ENCODE measurements around the gene DDX54.

The DDX54 gene

DNA sequence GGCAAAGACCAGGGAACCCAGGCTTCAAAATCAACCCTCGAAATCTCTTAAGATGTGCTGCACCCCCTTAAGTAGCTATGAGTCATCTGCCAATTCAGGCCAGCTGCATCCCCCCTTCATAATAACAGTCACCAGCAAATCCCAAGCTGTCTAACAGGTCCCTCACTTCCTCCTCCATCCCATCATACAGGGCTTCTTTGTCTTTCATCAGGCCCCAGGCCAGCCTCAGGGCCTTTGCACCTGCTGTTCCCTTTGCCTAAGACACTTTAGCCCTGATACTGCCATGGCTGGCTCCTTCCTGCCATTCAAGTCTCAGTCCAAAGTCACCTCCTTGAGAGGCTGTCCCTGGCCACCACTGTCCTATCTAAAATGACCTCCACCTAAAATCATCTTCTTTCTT lies 53.7 kb downstream of the DDX54 start:
- peak overlapping the region; percentile 78 for H3K27ac ChIP-seq (ENCODE audit: low read depth, low read length, poor library complexity, severe bottlenecking)
- no peaks in the 10 kb centered on the region for H3K9me2 ChIP-seq (ENCODE audit: low read depth, low read length)
- no peaks in the 10 kb centered on the region for H3K9me3 ChIP-seq (ENCODE audit: low read length)
- H2AFZ ChIP-seq (ENCODE audit: low read length) = no peak overlapping the region
- no peaks in the 10 kb centered on the region for H4K20me1 ChIP-seq (ENCODE audit: insufficient read depth, low read length)
- peaks cover 60% of the 10 kb centered on the region for H3K36me3 ChIP-seq (ENCODE audit: insufficient read depth, low read length)
- no peaks in the 10 kb centered on the region for H3F3A ChIP-seq (ENCODE audit: insufficient read depth, low read length)
- peaks cover 75% of the 10 kb centered on the region for H3K4me1 ChIP-seq (ENCODE audit: insufficient read depth, low read length, severe bottlenecking)
- H3K4me3 ChIP-seq (ENCODE audit: low read depth, low read length, poor library complexity, severe bottlenecking) = peak overlapping the region; percentile 14
- H3K9ac ChIP-seq (ENCODE audit: low read length) = no peak overlapping the region
- TF ChIP-seq, protein P1, sequence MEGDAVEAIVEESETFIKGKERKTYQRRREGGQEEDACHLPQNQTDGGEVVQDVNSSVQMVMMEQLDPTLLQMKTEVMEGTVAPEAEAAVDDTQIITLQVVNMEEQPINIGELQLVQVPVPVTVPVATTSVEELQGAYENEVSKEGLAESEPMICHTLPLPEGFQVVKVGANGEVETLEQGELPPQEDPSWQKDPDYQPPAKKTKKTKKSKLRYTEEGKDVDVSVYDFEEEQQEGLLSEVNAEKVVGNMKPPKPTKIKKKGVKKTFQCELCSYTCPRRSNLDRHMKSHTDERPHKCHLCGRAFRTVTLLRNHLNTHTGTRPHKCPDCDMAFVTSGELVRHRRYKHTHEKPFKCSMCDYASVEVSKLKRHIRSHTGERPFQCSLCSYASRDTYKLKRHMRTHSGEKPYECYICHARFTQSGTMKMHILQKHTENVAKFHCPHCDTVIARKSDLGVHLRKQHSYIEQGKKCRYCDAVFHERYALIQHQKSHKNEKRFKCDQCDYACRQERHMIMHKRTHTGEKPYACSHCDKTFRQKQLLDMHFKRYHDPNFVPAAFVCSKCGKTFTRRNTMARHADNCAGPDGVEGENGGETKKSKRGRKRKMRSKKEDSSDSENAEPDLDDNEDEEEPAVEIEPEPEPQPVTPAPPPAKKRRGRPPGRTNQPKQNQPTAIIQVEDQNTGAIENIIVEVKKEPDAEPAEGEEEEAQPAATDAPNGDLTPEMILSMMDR (IDR thresholded peaks at IDR 0.05; ENCODE audit: low read length) = no peak
- no peak for TF ChIP-seq EZH2 (IDR thresholded peaks at IDR 0.05; ENCODE audit: borderline replicate concordance, low read length)
- H3K27me3 ChIP-seq (ENCODE audit: insufficient read depth, low read length) = no peaks in the 10 kb centered on the region
- H3K79me2 ChIP-seq (ENCODE audit: insufficient read depth, low read length) = peaks cover 43% of the 10 kb centered on the region
- peak overlapping the region; percentile 33; the same call in 1 of the 2 replicates for H3K4me2 ChIP-seq (ENCODE audit: low read length)

DNA sequence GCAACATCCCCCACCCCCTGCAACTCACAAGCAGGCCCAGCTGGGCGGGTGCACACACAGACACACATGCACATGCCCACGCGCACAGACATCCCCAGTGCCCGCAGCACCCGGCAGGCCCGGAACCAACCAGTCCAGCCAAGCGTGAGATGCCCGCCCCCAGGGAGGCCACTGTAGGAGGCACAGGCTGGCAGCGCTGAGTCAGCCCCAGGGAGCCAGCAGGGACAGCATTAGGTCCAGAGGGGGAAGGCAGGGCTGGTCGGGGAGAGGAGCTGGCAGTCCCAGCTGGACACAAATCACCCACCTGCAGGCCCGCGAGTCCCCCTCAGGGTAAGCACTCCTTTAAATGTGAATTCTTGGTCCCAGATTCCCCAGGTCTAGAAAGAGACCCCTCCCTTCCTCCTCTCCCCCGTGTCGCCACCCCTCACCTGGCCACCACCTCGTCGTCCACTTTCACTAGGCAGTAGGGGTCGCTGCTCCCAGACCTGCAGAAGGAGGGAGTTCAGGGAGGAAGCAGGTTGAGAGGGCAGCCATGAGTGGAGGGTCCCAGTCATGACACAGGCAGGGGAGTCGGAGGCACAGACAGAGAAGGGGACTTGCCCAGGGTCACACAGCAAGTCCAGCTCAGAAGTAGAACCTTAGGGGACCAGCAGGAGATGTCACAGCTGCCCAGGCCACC lies 54.7 kb downstream of the DDX54 start:
- peak overlapping the region; percentile 35; the same call in 1 of the 2 replicates for H3K9ac ChIP-seq (ENCODE audit: low read length)

DNA sequence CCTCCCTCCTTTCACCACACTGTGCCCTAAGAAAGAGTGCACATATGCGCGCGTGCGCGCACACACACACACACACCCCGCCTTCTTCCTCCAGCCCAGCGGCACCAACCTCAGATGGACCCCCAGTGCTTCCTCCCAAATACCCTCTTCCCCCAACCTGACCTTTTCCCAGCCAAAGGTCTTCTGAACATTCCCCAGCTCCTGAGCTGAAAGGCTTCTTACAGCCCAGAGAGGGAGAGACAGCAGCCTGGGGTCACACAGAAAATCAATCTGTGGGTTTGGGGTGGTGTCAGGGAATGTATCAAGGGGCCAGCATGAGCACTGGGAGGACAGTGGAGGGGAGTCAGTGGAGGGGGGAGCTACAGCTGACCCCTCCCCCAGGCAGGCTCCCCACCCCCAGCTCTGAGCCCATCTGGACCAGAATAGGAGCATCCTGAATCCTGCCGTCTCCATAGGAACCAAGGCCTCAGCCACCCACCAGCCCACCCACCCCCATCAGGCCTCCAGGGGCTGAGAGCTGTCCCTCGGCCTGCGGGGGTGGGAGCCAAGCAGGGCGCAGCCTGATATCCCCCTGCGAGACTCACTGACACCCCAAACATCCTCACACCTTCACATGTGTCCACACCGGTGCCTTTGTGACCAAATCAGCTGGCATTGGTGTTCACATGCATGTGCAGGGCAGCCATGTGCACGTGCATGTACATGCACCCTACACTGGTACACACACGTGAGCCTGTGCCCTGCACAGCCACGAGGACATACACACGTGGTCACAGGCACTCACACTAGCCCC lies 55.4 kb downstream of the DDX54 start:
- Histone ChIP-seq H3K4me2 (ENCODE audit: low read length) (peak overlapping the region; percentile 55), H3K27ac (ENCODE audit: low read depth, low read length, poor library complexity, severe bottlenecking) (peak overlapping the region; percentile 78), H3K36me3 (ENCODE audit: insufficient read depth, low read length) (peaks cover 70% of the 10 kb centered on the region), H3K9ac (ENCODE audit: low read length) (peak overlapping the region; percentile 35; the same call in 1 of the 2 replicates), H3K27me3 (ENCODE audit: insufficient read depth, low read length) (no peaks in the 10 kb centered on the region), H3K9me3 (ENCODE audit: low read length) (no peaks in the 10 kb centered on the region), H4K20me1 (ENCODE audit: insufficient read depth, low read length) (no peaks in the 10 kb centered on the region), H3F3A (ENCODE audit: insufficient read depth, low read length) (no peaks in the 10 kb centered on the region), H3K79me2 (ENCODE audit: insufficient read depth, low read length) (peaks cover 38% of the 10 kb centered on the region), H2AFZ (ENCODE audit: low read length) (no peak overlapping the region), H3K9me2 (ENCODE audit: low read depth, low read length) (no peaks in the 10 kb centered on the region), H3K4me1 (ENCODE audit: insufficient read depth, low read length, severe bottlenecking) (peaks cover 67% of the 10 kb centered on the region), H3K4me3 (ENCODE audit: low read depth, low read length, poor library complexity, severe bottlenecking) (peak overlapping the region; percentile 41)
- TF ChIP-seq, protein P1 (IDR thresholded peaks at IDR 0.05; ENCODE audit: low read length) = no peak
- TF ChIP-seq EZH2 (IDR thresholded peaks at IDR 0.05; ENCODE audit: borderline replicate concordance, low read length) = no peak

More for the DNA sequence above, 54.7 kb downstream of the DDX54 start:
- Histone ChIP-seq H3K9me2 (ENCODE audit: low read depth, low read length) (no peaks in the 10 kb centered on the region), H3K79me2 (ENCODE audit: insufficient read depth, low read length) (peaks cover 43% of the 10 kb centered on the region), H3K4me1 (ENCODE audit: insufficient read depth, low read length, severe bottlenecking) (peaks cover 67% of the 10 kb centered on the region), H3F3A (ENCODE audit: insufficient read depth, low read length) (no peaks in the 10 kb centered on the region), H3K4me3 (ENCODE audit: low read depth, low read length, poor library complexity, severe bottlenecking) (peak overlapping the region; percentile 41), H2AFZ (ENCODE audit: low read length) (no peak overlapping the region), H3K36me3 (ENCODE audit: insufficient read depth, low read length) (peaks cover 68% of the 10 kb centered on the region), H3K9me3 (ENCODE audit: low read length) (no peaks in the 10 kb centered on the region), H3K27me3 (ENCODE audit: insufficient read depth, low read length) (no peaks in the 10 kb centered on the region), H4K20me1 (ENCODE audit: insufficient read depth, low read length) (no peaks in the 10 kb centered on the region), H3K27ac (ENCODE audit: low read depth, low read length, poor library complexity, severe bottlenecking) (peak overlapping the region; percentile 78), H3K4me2 (ENCODE audit: low read length) (peak overlapping the region; percentile 55)
- TF ChIP-seq, protein P1 (IDR thresholded peaks at IDR 0.05; ENCODE audit: low read length) = peak; percentile 65
- TF ChIP-seq EZH2 (IDR thresholded peaks at IDR 0.05; ENCODE audit: borderline replicate concordance, low read length) = no peak
